Measurements from ENCODE around the gene GRIN2A. TPM values are rescaled to one million over a fixed set of nuclear protein-coding genes. Genes with fewer than 3 reads are reported as not detected.

GRIN2A gene
- total RNA-seq, 2 donors from 2014 or later: 0.26 to 21.4 TPM

- H3K27ac ChIP-seq: no peak overlapping the region
- H3K4me3 ChIP-seq: no peak overlapping the region
- DNase-seq: no peak
- no peaks in the 10 kb centered on the region for H3K9me3 ChIP-seq
- 67 to 79% methylated on average over 5 of the region's 5 CpGs for WGBS, 2 donors
- no peaks in the 10 kb centered on the region for H3K36me3 ChIP-seq (replicated peaks in 1 of 2; ENCODE audit: insufficient read depth in 1 of 2, low read depth in 2 of 2)
- TF ChIP-seq, protein P1, sequence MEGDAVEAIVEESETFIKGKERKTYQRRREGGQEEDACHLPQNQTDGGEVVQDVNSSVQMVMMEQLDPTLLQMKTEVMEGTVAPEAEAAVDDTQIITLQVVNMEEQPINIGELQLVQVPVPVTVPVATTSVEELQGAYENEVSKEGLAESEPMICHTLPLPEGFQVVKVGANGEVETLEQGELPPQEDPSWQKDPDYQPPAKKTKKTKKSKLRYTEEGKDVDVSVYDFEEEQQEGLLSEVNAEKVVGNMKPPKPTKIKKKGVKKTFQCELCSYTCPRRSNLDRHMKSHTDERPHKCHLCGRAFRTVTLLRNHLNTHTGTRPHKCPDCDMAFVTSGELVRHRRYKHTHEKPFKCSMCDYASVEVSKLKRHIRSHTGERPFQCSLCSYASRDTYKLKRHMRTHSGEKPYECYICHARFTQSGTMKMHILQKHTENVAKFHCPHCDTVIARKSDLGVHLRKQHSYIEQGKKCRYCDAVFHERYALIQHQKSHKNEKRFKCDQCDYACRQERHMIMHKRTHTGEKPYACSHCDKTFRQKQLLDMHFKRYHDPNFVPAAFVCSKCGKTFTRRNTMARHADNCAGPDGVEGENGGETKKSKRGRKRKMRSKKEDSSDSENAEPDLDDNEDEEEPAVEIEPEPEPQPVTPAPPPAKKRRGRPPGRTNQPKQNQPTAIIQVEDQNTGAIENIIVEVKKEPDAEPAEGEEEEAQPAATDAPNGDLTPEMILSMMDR (IDR thresholded peaks at IDR 0.05): no peak
- H3K4me1 ChIP-seq: no peaks in the 10 kb centered on the region
- no peak for ATAC-seq
- no peaks in the 10 kb centered on the region for H3K27me3 ChIP-seq
- intact Hi-C loops (cut with DNase I): no loop called here
Measured at GRCh38 chr16:9775998-9776397, 406.2 kb downstream of the GRIN2A start.

DNA sequence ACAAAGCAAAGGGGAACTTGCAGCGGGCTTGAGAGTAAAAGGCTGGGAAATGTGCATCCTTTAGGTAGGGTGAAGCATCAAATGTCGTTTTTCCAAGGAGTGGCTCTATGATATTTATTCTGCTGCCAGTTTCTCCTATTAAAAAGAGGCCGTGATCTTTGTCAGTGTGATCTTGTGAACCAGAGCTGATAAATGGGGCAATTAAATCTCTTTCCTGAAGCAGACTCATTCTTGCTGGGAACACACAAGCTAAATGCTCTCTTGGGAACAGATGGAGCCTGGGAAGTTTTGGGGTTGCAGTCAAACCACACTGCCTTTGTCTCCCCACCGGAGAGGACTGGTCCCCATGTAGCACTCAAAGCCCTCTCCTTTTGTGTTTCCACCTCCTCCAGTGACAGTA lies 408.9 kb downstream of the GRIN2A start:
- intact Hi-C loops (cut with DNase I): no loop called here
- 42 to 45% methylated on average over 4 of the region's 4 CpGs for WGBS, 2 donors
- no peak overlapping the region for H3K27ac ChIP-seq
- DNase-seq (no peak), ATAC-seq (no peak)
- TF ChIP-seq, protein P1 (IDR thresholded peaks at IDR 0.05): no peak
- TF ChIP-seq POLR2A (IDR thresholded peaks at IDR 0.05): no peak
- no peaks in the 10 kb centered on the region for H3K4me1 ChIP-seq
- H3K27me3 ChIP-seq: no peaks in the 10 kb centered on the region
- H3K9me3 ChIP-seq: no peaks in the 10 kb centered on the region
- no peaks in the 10 kb centered on the region for H3K36me3 ChIP-seq (replicated peaks in 1 of 2; ENCODE audit: insufficient read depth in 1 of 2, low read depth in 2 of 2)
- H3K4me3 ChIP-seq: no peak overlapping the region

- DNase-seq: no peak
Measured at GRCh38 chr16:9772526-9773225, 409.6 kb downstream of the GRIN2A start.

DNA sequence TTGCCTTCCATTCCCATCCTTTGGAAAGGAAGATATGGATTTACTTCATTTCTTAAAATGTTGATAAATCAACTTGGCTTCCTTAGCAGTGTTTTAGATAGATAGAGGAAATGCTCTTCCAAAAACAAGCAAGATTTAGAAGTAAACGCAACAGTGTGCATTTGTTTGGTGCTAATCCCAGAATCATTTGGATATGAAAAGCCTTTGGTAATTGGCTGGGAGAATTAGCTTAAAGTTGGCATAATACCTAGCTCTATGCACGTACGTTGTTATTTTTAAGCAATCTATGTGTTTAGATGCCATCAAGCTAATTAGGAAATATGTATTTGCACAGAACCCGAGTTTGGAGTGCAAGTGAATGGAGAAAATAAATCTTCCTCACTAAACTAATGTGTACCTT lies 415.3 kb downstream of the GRIN2A start:
- TF ChIP-seq, protein P1 (IDR thresholded peaks at IDR 0.05): no peak
- TF ChIP-seq POLR2A (IDR thresholded peaks at IDR 0.05): no peak
- no peaks in the 10 kb centered on the region for H3K36me3 ChIP-seq (replicated peaks in 1 of 2; ENCODE audit: insufficient read depth in 1 of 2, low read depth in 2 of 2)
- no peaks in the 10 kb centered on the region for H3K27me3 ChIP-seq
- H3K9me3 ChIP-seq: no peaks in the 10 kb centered on the region
- H3K4me3 ChIP-seq: no peak overlapping the region
- no peaks in the 10 kb centered on the region for H3K4me1 ChIP-seq
- DNase-seq (no peak), ATAC-seq (no peak)
- intact Hi-C loops (cut with DNase I): no loop called here
- H3K27ac ChIP-seq: no peak overlapping the region
- 53 to 54% methylated on average over 4 of the region's 4 CpGs for WGBS, 2 donors

More at GRCh38 chr16:9772526-9773225, 409.6 kb downstream of the GRIN2A start:
- no peaks in the 10 kb centered on the region for H3K4me1 ChIP-seq
- H3K9me3 ChIP-seq: no peaks in the 10 kb centered on the region
- no peak overlapping the region for H3K4me3 ChIP-seq
- ATAC-seq: no peak
- no peak for TF ChIP-seq POLR2A (IDR thresholded peaks at IDR 0.05)
- TF ChIP-seq, protein P1 (IDR thresholded peaks at IDR 0.05): no peak
- no peaks in the 10 kb centered on the region for H3K27me3 ChIP-seq
- intact Hi-C loops (cut with DNase I): no loop called here
- no peak overlapping the region for H3K27ac ChIP-seq
- no peaks in the 10 kb centered on the region for H3K36me3 ChIP-seq (replicated peaks in 1 of 2; ENCODE audit: insufficient read depth in 1 of 2, low read depth in 2 of 2)
- WGBS, 2 donors: 58% methylated on average over 9 of the region's 9 CpGs

GRCh38 chr16:9763505-9763904 lies 418.7 kb downstream of the GRIN2A start:
- H3K4me1 ChIP-seq: no peaks in the 10 kb centered on the region
- H3K9me3 ChIP-seq: no peaks in the 10 kb centered on the region
- intact Hi-C loops (cut with DNase I): no loop called here
- no peak overlapping the region for H3K4me3 ChIP-seq
- no peaks in the 10 kb centered on the region for H3K36me3 ChIP-seq (replicated peaks in 1 of 2; ENCODE audit: insufficient read depth in 1 of 2, low read depth in 2 of 2)
- WGBS, 2 donors: 49 to 66% methylated on average over 3 to 11 of the region's 11 CpGs
- DNase-seq (no peak), ATAC-seq (no peak)
- no peak overlapping the region for H3K27ac ChIP-seq
- H3K27me3 ChIP-seq: no peaks in the 10 kb centered on the region
- TF ChIP-seq POLR2A (IDR thresholded peaks at IDR 0.05): no peak
- TF ChIP-seq, protein P1 (IDR thresholded peaks at IDR 0.05): no peak

All from body of pancreas (tissue), 4 donors.